Trophoblast cell (in vitro differentiated cells and primary cell): ENCODE data around the gene VAT1L.

ENCODE experiments used
- DNase-seq, 2 donors: peaks; one replicate each; pipeline ENCODE4 v3.0.0-alpha.2; 2016
- H2AFZ ChIP-seq: 2 replicates; pipeline ENCODE4 v1.6.1; 2013; ENCODE audit warnings: low read length, moderate library complexity, mild to moderate bottlenecking; ENCODE audit not compliant: insufficient read depth, poor library complexity
- H2AK5ac ChIP-seq: 2 replicates; pipeline ENCODE4 v1.6.1; 2013; ENCODE audit warnings: mild to moderate bottlenecking, low read length
- H2BK120ac ChIP-seq: 2 replicates; pipeline ENCODE4 v1.6.1; 2013; ENCODE audit warnings: low read length, mild to moderate bottlenecking, moderate library complexity; ENCODE audit not compliant: insufficient read depth, poor library complexity
- H2BK12ac ChIP-seq: 2 replicates; pipeline ENCODE4 v1.6.1; 2013; ENCODE audit warnings: mild to moderate bottlenecking, low read length, moderate library complexity
- H2BK5ac ChIP-seq: 2 replicates; pipeline ENCODE4 v1.6.1; 2013; ENCODE audit warnings: low read length, low read depth, moderate library complexity, mild to moderate bottlenecking; ENCODE audit not compliant: poor library complexity
- H3K14ac ChIP-seq: 2 replicates; pipeline ENCODE4 v1.6.1; 2013; ENCODE audit warnings: mild to moderate bottlenecking, low read length
- H3K18ac ChIP-seq: 2 replicates; pipeline ENCODE4 v1.6.1; 2013; ENCODE audit warnings: mild to moderate bottlenecking, low read length
- H3K23ac ChIP-seq: 2 replicates; pipeline ENCODE4 v1.6.1; 2013; ENCODE audit warnings: low read length
- H3K27ac ChIP-seq: 2 replicates; pipeline ENCODE4 v1.5.1; 2013; ENCODE audit warnings: low read depth, mild to moderate bottlenecking, inconsistent platforms, low read length, moderate library complexity
- H3K27me3 ChIP-seq: 2 replicates; pipeline ENCODE4 v1.6.1; 2013; ENCODE audit warnings: inconsistent platforms, mild to moderate bottlenecking, low read length, moderate library complexity; ENCODE audit not compliant: insufficient read depth
- H3K36me3 ChIP-seq, 2 experiments: 1 replicate in 1 of 2; 2 replicates in 1 of 2; pipeline ENCODE4 v1.6.1; 2013; ENCODE audit warnings: low read length in 2 of 2, mild to moderate bottlenecking in 2 of 2, moderate library complexity in 1 of 2; ENCODE audit not compliant: insufficient read depth in 2 of 2, control insufficient read depth in 1 of 2
- H3K4ac ChIP-seq: 2 replicates; pipeline ENCODE4 v1.6.1; 2013; ENCODE audit warnings: low read depth, mild to moderate bottlenecking, low read length, moderate library complexity
- H3K4me1 ChIP-seq, 2 experiments: 1 replicate in 1 of 2; 2 replicates in 1 of 2; pipeline ENCODE4 v1.6.1; 2013; ENCODE audit warnings: low read length in 2 of 2, mild to moderate bottlenecking in 2 of 2, moderate library complexity in 1 of 2; ENCODE audit not compliant: insufficient read depth in 2 of 2, control insufficient read depth in 1 of 2
- H3K4me2 ChIP-seq: 2 replicates; pipeline ENCODE4 v1.6.1; 2013; ENCODE audit warnings: inconsistent platforms, mild to moderate bottlenecking, low read length, moderate library complexity
- H3K4me3 ChIP-seq: 2 replicates; pipeline ENCODE4 v1.5.1; 2013; ENCODE audit warnings: mild to moderate bottlenecking, low read depth, low read length, inconsistent platforms
- H3K79me1 ChIP-seq: one replicate; pipeline ENCODE4 v1.6.1; 2013; ENCODE audit warnings: low read length
- H3K79me2 ChIP-seq: 2 replicates; pipeline ENCODE4 v1.6.1; 2013; ENCODE audit warnings: low read length, mild to moderate bottlenecking; ENCODE audit not compliant: control insufficient read depth, insufficient read depth, poor library complexity
- H3K9ac ChIP-seq: 2 replicates; pipeline ENCODE4 v1.6.1; 2013; ENCODE audit warnings: mild to moderate bottlenecking, low read length
- H3K9me3 ChIP-seq: 2 replicates; pipeline ENCODE4 v1.6.1; 2013; ENCODE audit warnings: low read depth, mild to moderate bottlenecking, control low read depth, inconsistent platforms, low read length; ENCODE audit not compliant: insufficient read depth
- H4K12ac ChIP-seq: 2 replicates; pipeline ENCODE4 v1.6.1; 2013; ENCODE audit warnings: low read depth, mild to moderate bottlenecking, low read length, moderate library complexity
- H4K8ac ChIP-seq: 2 replicates; pipeline ENCODE4 v1.6.1; 2013; ENCODE audit warnings: low read depth, mild to moderate bottlenecking, low read length, moderate library complexity
- H4K91ac ChIP-seq: one replicate; pipeline ENCODE4 v1.6.1; 2013; ENCODE audit warnings: low read depth, mild to moderate bottlenecking, low read length, moderate library complexity
- WGBS: extraction: QIAGEN DNeasy Blood & Tissue Kit; methylation state at CpG from one replicate; pipeline ENCODE4 v1.1.7; 2013; ENCODE audit warnings: missing lambda C conversion rate; ENCODE audit not compliant: insufficient read length, insufficient coverage; ENCODE audit errors: extremely low coverage; 5-methylcytosine and 5-hydroxymethylcytosine counted together

The VAT1L gene

GRCh38 chr16:78025631-78026030 is 237.3 kb downstream of the VAT1L start:
- H2BK120ac ChIP-seq = no peak overlapping the region
- H2BK5ac ChIP-seq = no peak overlapping the region
- no peak overlapping the region for H4K91ac ChIP-seq
- H3K36me3 ChIP-seq = no peaks in the 10 kb centered on the region
- H3K9me3 ChIP-seq = no peaks in the 10 kb centered on the region
- WGBS = no CpG with 5 or more reads among the region's 1 CpG
- H3K9ac ChIP-seq = no peak overlapping the region
- no peak overlapping the region for H4K12ac ChIP-seq
- no peak overlapping the region for H3K23ac ChIP-seq
- no peak overlapping the region for H3K4ac ChIP-seq
- no peaks in the 10 kb centered on the region for H3K79me2 ChIP-seq
- no peak overlapping the region for H3K4me2 ChIP-seq
- H3K27ac ChIP-seq = no peak overlapping the region
- H2AK5ac ChIP-seq = no peak overlapping the region
- no peaks in the 10 kb centered on the region for H3K27me3 ChIP-seq
- H2AFZ ChIP-seq = no peak overlapping the region
- no peak overlapping the region for H3K18ac ChIP-seq
- H3K14ac ChIP-seq = no peak overlapping the region
- no peak for DNase-seq
- no peak overlapping the region for H4K8ac ChIP-seq
- no peaks in the 10 kb centered on the region for H3K79me1 ChIP-seq
- no peak overlapping the region for H3K4me3 ChIP-seq
- no peak overlapping the region for H2BK12ac ChIP-seq
- no peaks in the 10 kb centered on the region for H3K4me1 ChIP-seq

GRCh38 chr16:78028018-78028417 is 239.7 kb downstream of the VAT1L start:
- no peak overlapping the region for H3K4me2 ChIP-seq
- H3K79me1 ChIP-seq = no peaks in the 10 kb centered on the region
- H2BK5ac ChIP-seq = no peak overlapping the region
- H3K14ac ChIP-seq = no peak overlapping the region
- H3K23ac ChIP-seq = no peak overlapping the region
- H3K27ac ChIP-seq = no peak overlapping the region
- H3K9me3 ChIP-seq = no peaks in the 10 kb centered on the region
- no peak overlapping the region for H4K12ac ChIP-seq
- no peak overlapping the region for H4K91ac ChIP-seq
- H3K27me3 ChIP-seq = no peaks in the 10 kb centered on the region
- H2BK12ac ChIP-seq = no peak overlapping the region
- no peak overlapping the region for H3K18ac ChIP-seq
- no peaks in the 10 kb centered on the region for H3K36me3 ChIP-seq
- no peak for DNase-seq
- H2BK120ac ChIP-seq = no peak overlapping the region
- H3K4ac ChIP-seq = no peak overlapping the region
- H2AFZ ChIP-seq = no peak overlapping the region
- no peaks in the 10 kb centered on the region for H3K4me1 ChIP-seq
- H2AK5ac ChIP-seq = no peak overlapping the region
- WGBS = no CpG with 5 or more reads among the region's 3 CpGs
- H3K79me2 ChIP-seq = no peaks in the 10 kb centered on the region
- H3K9ac ChIP-seq = no peak overlapping the region
- no peak overlapping the region for H4K8ac ChIP-seq
- H3K4me3 ChIP-seq = no peak overlapping the region
